A673 (cell line): ENCODE results near the gene CTNNA3. TPM values are rescaled to one million over a fixed set of nuclear protein-coding genes. Genes with fewer than 3 reads are reported as not detected.

Experiments used
- BruUV-seq: library from RNA; stranded (reverse); fragments of 400-500 nt; replicated peaks from 2 replicates; lab custom pipeline; 2021; lab: Mats Ljungman, UMichigan
- CTCF ChIA-PET: fragments of 300-600 bp; sonication (Branson Sonifier 250); formaldehyde crosslinking; loops from one replicate; lab custom pipeline; 2022; ENCODE audit warnings: antibody characterized with exemption; lab: Charles Lee
- POLR2A ChIA-PET: fragments of 300-600 bp; sonication (Branson Sonifier 250); formaldehyde crosslinking; loops from one replicate; lab custom pipeline; 2022; ENCODE audit warnings: antibody characterized with exemption; ENCODE audit not compliant: low non-redundant PET; lab: Charles Lee
- DNase-seq: peaks from one replicate; pipeline ENCODE4 v3.0.0-alpha.2; 2015; ENCODE audit warnings: low spot score
- H3K27ac ChIP-seq: fragments of 200-600 bp; sonication (generic); 2 replicates; pipeline ENCODE4 v1.5.1; 2016; ENCODE audit warnings: mixed run types, low read depth, mild to moderate bottlenecking, mixed read lengths, antibody characterized with exemption, low read length; ENCODE audit not compliant: poor library complexity, severe bottlenecking
- H3K27me3 ChIP-seq: fragments of 200-600 bp; sonication (generic); replicated peaks from 2 replicates; pipeline ENCODE4 v1.6.1; 2017; ENCODE audit warnings: mixed run types, low read depth, mild to moderate bottlenecking, mixed read lengths, antibody characterized with exemption, low read length; ENCODE audit not compliant: insufficient read depth, poor library complexity
- H3K36me3 ChIP-seq: fragments of 200-600 bp; sonication (generic); 2 replicates; pipeline ENCODE4 v1.6.1; 2016; ENCODE audit warnings: mixed run types, mild to moderate bottlenecking, mixed read lengths, antibody characterized with exemption, low read length; ENCODE audit not compliant: insufficient read depth, poor library complexity, severe bottlenecking
- H3K4me1 ChIP-seq: fragments of 200-600 bp; sonication (generic); 2 replicates; pipeline ENCODE4 v1.6.1; 2017; ENCODE audit warnings: mixed run types, mild to moderate bottlenecking, mixed read lengths, antibody characterized with exemption, low read length; ENCODE audit not compliant: insufficient read depth, poor library complexity, severe bottlenecking
- H3K4me3 ChIP-seq: fragments of 200-600 bp; sonication (generic); 2 replicates; pipeline ENCODE4 v1.5.1; 2016; ENCODE audit warnings: low read depth, mixed run types, mild to moderate bottlenecking, mixed read lengths, low read length; ENCODE audit not compliant: poor library complexity, severe bottlenecking
- H3K9me3 ChIP-seq: fragments of 200-600 bp; sonication (generic); 2 replicates; pipeline ENCODE4 v1.6.1; 2016; ENCODE audit warnings: mixed run types, low read depth, mild to moderate bottlenecking, mixed read lengths, antibody characterized with exemption, low read length; ENCODE audit not compliant: poor library complexity, severe bottlenecking
- EZH2 ChIP-seq: fragments of 200-600 bp; sonication (generic); IDR thresholded peaks from 2 replicates; pipeline ENCODE4 v1.6.1; 2017; ENCODE audit warnings: borderline replicate concordance, low read depth, mild to moderate bottlenecking, mixed read lengths, antibody characterized with exemption, low read length; ENCODE audit not compliant: poor library complexity, severe bottlenecking
- intact Hi-C: fragments of 100-400 bp; cut with micrococcal nuclease; formaldehyde crosslinking; loops from one replicate; pipeline ENCODE4 v1.10.0; 2022; ENCODE audit not compliant: unreplicated experiment
- total RNA-seq: library from RNA; stranded (reverse); gene quantifications from 2 replicates; pipeline ENCODE4 v1.2.3, GENCODE V29; 2021
- TF ChIP-seq, protein P1 (sequence below): fragments of 300-800, 200-600 bp; sonication (generic); conservative IDR thresholded peaks from 2 replicates; pipeline ENCODE4 v1.5.1; 2017; ENCODE audit warnings: low read depth, mild to moderate bottlenecking, antibody characterized with exemption, low read length, moderate library complexity, mixed read lengths

The CTNNA3 gene
- total RNA-seq, 1 experiment from 2014 or later = not detected

DNA sequence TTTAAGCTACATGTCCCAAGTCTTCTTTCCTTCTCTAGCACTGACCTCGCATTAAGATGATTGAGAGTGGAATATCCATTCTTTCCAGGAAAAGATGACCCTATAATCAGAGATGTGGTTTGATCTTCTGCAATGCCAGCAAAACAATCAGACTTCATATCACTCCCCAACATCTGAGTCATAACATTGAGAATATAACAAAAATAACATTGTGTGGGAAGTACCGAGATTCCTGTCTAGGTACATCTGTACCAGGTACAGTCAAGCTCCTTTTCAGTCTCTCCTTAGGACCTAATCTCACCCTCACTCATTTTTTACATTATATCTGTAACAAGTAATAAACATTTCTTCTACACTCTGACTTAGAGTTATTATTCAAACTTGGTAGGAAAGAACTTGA lies 568.6 kb downstream of the CTNNA3 start:
- ChIA-PET CTCF (no interaction called here), POLR2A (interaction anchor here (0.6 kb wide), 1 partner anchor 461 kb away, joined by 13 read pairs; no protein-coding TSS in a partner anchor)
- no peaks in the 10 kb centered on the region for H3K9me3 ChIP-seq
- intact Hi-C loops = no loop called here
- H3K27ac ChIP-seq = no peak overlapping the region
- H3K36me3 ChIP-seq = no peaks in the 10 kb centered on the region
- no peaks in the 10 kb centered on the region for H3K4me1 ChIP-seq
- TF ChIP-seq EZH2 = no peak
- TF ChIP-seq, protein P1, sequence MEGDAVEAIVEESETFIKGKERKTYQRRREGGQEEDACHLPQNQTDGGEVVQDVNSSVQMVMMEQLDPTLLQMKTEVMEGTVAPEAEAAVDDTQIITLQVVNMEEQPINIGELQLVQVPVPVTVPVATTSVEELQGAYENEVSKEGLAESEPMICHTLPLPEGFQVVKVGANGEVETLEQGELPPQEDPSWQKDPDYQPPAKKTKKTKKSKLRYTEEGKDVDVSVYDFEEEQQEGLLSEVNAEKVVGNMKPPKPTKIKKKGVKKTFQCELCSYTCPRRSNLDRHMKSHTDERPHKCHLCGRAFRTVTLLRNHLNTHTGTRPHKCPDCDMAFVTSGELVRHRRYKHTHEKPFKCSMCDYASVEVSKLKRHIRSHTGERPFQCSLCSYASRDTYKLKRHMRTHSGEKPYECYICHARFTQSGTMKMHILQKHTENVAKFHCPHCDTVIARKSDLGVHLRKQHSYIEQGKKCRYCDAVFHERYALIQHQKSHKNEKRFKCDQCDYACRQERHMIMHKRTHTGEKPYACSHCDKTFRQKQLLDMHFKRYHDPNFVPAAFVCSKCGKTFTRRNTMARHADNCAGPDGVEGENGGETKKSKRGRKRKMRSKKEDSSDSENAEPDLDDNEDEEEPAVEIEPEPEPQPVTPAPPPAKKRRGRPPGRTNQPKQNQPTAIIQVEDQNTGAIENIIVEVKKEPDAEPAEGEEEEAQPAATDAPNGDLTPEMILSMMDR = no peak
- no peak for DNase-seq
- H3K27me3 ChIP-seq = no peaks in the 10 kb centered on the region
- no TSS peak for BruUV-seq
- H3K4me3 ChIP-seq = no peak overlapping the region

- Histone ChIP-seq H3K4me1 (no peaks in the 10 kb centered on the region), H3K27me3 (no peaks in the 10 kb centered on the region), H3K9me3 (no peaks in the 10 kb centered on the region), H3K36me3 (no peaks in the 10 kb centered on the region), H3K4me3 (no peak overlapping the region), H3K27ac (no peak overlapping the region)
- intact Hi-C loops = no loop called here
- CTCF ChIA-PET = no interaction called here
- BruUV-seq = no TSS peak
- no peak for DNase-seq
- POLR2A ChIA-PET = no interaction called here
- no peak for TF ChIP-seq EZH2
- TF ChIP-seq, protein P1 = no peak
Observed at GRCh38 chr10:67119651-67120050, 576.3 kb downstream of the CTNNA3 start.

DNA sequence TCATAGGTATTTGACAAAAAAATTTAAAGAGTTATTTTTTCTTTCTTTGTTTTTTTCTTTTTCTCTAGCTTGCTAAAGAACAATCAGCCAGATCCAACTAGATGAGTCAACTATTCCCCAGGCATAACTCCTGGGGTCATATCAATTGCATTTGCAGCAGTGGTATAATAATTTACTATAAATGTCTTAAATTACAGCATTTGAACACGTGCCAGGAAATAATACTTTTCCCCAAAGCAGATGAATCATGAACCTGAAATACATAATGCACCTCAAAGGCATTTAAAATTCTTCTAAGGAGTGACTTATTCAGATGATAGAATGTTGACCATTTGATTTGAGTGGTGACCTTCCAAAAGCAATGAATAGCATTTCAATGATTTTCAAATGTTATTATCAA lies 580.0 kb downstream of the CTNNA3 start:
- intact Hi-C loops = no loop called here
- ChIA-PET CTCF (no interaction called here), POLR2A (no interaction called here)
- DNase-seq = no peak
- Histone ChIP-seq H3K27ac (no peak overlapping the region), H3K4me3 (no peak overlapping the region), H3K4me1 (no peaks in the 10 kb centered on the region), H3K36me3 (no peaks in the 10 kb centered on the region), H3K9me3 (no peaks in the 10 kb centered on the region), H3K27me3 (no peaks in the 10 kb centered on the region)
- TF ChIP-seq, protein P1 = no peak
- TF ChIP-seq EZH2 = no peak
- BruUV-seq = no TSS peak
